ENCODE results near the gene PCDH9. TPM values are rescaled to one million over a fixed set of nuclear protein-coding genes. Genes with fewer than 3 reads are reported as not detected.
"Not testable (repeated sequence)": the region's sequence is repeated elsewhere in the genome, so short reads cannot be mapped to it uniquely, and the experiment has no call there.

PCDH9 gene
- total RNA-seq, 4 donors from 2014 or later = 5.7 to 12.9 (median 6.8) TPM

DNA sequence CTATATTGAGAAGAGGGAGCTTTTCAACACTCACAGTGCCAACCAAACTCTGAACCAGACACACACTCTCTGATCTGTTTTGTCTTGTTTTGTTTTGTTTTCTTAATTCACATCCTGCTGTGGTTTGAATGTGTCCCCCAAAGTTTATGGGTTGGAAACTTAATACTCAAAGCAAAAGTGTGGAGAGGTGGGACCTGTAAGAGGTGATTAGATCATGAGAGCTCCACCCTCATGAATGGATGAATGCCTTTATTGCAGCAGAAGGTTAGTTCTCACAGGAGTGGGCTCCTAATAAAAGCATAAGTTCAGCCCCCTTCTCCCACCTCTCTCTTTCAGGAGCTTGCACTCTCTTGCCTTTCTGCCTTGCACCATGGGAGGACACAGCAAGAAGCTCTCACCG lies 957.1 kb downstream of the PCDH9 start:
- DNase-seq (ENCODE audit: low spot score) = no peak
- no peak for ATAC-seq (ENCODE audit: low FRiP score)
- TF ChIP-seq, protein P1, sequence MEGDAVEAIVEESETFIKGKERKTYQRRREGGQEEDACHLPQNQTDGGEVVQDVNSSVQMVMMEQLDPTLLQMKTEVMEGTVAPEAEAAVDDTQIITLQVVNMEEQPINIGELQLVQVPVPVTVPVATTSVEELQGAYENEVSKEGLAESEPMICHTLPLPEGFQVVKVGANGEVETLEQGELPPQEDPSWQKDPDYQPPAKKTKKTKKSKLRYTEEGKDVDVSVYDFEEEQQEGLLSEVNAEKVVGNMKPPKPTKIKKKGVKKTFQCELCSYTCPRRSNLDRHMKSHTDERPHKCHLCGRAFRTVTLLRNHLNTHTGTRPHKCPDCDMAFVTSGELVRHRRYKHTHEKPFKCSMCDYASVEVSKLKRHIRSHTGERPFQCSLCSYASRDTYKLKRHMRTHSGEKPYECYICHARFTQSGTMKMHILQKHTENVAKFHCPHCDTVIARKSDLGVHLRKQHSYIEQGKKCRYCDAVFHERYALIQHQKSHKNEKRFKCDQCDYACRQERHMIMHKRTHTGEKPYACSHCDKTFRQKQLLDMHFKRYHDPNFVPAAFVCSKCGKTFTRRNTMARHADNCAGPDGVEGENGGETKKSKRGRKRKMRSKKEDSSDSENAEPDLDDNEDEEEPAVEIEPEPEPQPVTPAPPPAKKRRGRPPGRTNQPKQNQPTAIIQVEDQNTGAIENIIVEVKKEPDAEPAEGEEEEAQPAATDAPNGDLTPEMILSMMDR (IDR thresholded peaks at IDR 0.05) = no peak

DNA sequence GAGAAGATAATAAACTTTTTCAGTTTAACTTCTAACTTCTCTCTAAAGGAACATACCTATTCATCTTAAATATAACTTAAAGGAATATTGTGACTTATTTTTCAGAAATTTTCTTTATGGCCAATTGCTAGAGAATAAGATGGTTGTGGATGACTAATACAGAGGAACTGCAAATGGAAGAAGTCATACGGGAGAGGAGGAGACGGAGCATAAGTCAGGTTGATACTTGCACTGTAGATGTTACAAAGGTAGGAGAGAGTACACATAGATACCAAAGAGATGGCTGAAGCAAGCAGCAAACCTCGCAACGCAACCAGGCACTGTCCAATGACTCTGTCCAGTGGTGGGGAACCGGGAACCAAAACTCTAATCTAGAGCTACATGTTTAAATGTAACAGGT lies 963.4 kb downstream of the PCDH9 start:
- ATAC-seq (ENCODE audit: low FRiP score) (no peak), DNase-seq (ENCODE audit: low spot score) (no peak)
- TF ChIP-seq, protein P1 (IDR thresholded peaks at IDR 0.05) = no peak

- TF ChIP-seq, protein P1 (IDR thresholded peaks at IDR 0.05) = no peak
- DNase-seq (ENCODE audit: low spot score) (no peak), ATAC-seq (ENCODE audit: low FRiP score) (no peak)
Observed at GRCh38 chr13:66266348-66266747, 963.8 kb downstream of the PCDH9 start.

- ATAC-seq (ENCODE audit: low FRiP score) (no peak), DNase-seq (ENCODE audit: low spot score) (no peak)
- TF ChIP-seq, protein P1 (IDR thresholded peaks at IDR 0.05) = no peak
Observed at GRCh38 chr13:66265371-66265770, 964.8 kb downstream of the PCDH9 start.

GRCh38 chr13:66264971-66265370 lies 965.2 kb downstream of the PCDH9 start:
- TF ChIP-seq, protein P1 (IDR thresholded peaks at IDR 0.05) = no peak
- ATAC-seq (ENCODE audit: low FRiP score) = no peak
- DNase-seq (ENCODE audit: low spot score) = no peak

DNA sequence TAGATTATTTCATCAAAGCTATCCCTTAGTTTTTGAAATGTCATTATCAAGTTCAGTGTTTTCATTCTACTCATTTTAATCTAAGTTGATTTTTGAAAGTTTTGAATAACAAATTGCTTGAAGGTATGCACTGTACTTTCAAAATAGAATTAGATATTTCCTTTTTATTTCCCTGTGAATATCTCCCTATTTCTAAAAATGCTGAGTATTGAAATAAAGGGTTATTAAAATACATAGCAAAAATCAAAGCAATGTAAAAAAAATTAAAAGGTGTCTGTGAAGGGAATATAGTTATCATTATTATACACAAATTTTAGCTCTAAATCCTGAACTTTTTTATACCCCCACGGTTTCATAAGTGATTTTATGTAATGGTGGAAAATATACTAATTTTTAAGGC lies 967.8 kb downstream of the PCDH9 start:
- TF ChIP-seq, protein P1 (IDR thresholded peaks at IDR 0.05) = no peak
- no peak for ATAC-seq (ENCODE audit: low FRiP score)
- no peak for DNase-seq (ENCODE audit: low spot score)

GRCh38 chr13:66259426-66259825 lies 970.7 kb downstream of the PCDH9 start:
- ATAC-seq (ENCODE audit: low FRiP score); DNase-seq (ENCODE audit: low spot score): not testable (repeated sequence)

Small RNA genes within 50 kb of the gene (small RNA-seq; reads per million reads assigned to genes)
- gene RNU7-87P = not detected

Measured in omental fat pad (tissue), 4 donors.